Heart left ventricle (tissue), 13 donors: ENCODE measurements around the gene LRRC37B.
"Not testable (repeated sequence)": the region's sequence is repeated elsewhere in the genome, so short reads cannot be mapped to it uniquely, and the experiment has no call there.

Experiments used
- CTCF ChIP-seq, 12 donors: fragments of 200-600 bp; sonication (generic) in 4 of 12; IDR thresholded peaks; one replicate each; pipeline versions ENCODE4 v1.5.0 to v1.8.0; 2018 to 2022; ENCODE audit warnings: antibody characterized with exemption in 12 of 12, mild to moderate bottlenecking in 5 of 12
- POLR2A ChIP-seq, 2 donors: fragments of 450-650 bp; IDR thresholded peaks; one replicate each; pipeline ENCODE4 v1.6.1; 2017; ENCODE audit warnings: antibody characterized with exemption in 2 of 2, mild to moderate bottlenecking in 2 of 2, moderate library complexity in 2 of 2
- donor health status: ischemic (EF 13 %, LVEDD 7.1; RV severe dilation, severe dysfunction).
- donor health status: DM: no; HTN: yes; CAD: no.
- donor health status: DM: no; HTN: no; CAD: no.
- donor health status: ischemic (EF 25% LVEDD 6.9; RV normal size, moderate dysfunction).
- donor health status: ischemic (EF 25% LVEDD 5.7; RV mildly dilated, moderate dysfunction).
- donor health status: ischemic (EF 35%, LVEDD 5.7; RV mildly dilated, moderate dysfunction).
- donor health status: nonischemic (EF 11% LVEDD 7.7; RV severe dilation, severe dysfunction).
- donor health status: DM: yes; HTN: yes; CAD: no.
- donor health status: PGD.
- donor health status: ischemic (EF 29% LVEDD 5.4; RV normal size, mild dysfunction).
- donor health status: nonischemic (EF 23%, LVEDD 6.1; RV moderate dilation, normal function).

GRCh38 chr17:31970416-31970815, 36.8 kb upstream of the LRRC37B start:
- not testable (repeated sequence) for TF ChIP-seq CTCF, POLR2A (IDR thresholded peaks at IDR 0.05)
